HG03196 (cell line): Measurements from ENCODE around the gene RNPEPL1.
"Not testable (repeated sequence)": the region's sequence is repeated elsewhere in the genome, so short reads cannot be mapped to it uniquely, and the experiment has no call there.

Experiments used
- ATAC-seq: cut with Tn5 transposase; IDR thresholded peaks from one replicate; pipeline ENCODE4 v1.9.1; 2021; ENCODE audit not compliant: unreplicated experiment

Gene RNPEPL1

DNA sequence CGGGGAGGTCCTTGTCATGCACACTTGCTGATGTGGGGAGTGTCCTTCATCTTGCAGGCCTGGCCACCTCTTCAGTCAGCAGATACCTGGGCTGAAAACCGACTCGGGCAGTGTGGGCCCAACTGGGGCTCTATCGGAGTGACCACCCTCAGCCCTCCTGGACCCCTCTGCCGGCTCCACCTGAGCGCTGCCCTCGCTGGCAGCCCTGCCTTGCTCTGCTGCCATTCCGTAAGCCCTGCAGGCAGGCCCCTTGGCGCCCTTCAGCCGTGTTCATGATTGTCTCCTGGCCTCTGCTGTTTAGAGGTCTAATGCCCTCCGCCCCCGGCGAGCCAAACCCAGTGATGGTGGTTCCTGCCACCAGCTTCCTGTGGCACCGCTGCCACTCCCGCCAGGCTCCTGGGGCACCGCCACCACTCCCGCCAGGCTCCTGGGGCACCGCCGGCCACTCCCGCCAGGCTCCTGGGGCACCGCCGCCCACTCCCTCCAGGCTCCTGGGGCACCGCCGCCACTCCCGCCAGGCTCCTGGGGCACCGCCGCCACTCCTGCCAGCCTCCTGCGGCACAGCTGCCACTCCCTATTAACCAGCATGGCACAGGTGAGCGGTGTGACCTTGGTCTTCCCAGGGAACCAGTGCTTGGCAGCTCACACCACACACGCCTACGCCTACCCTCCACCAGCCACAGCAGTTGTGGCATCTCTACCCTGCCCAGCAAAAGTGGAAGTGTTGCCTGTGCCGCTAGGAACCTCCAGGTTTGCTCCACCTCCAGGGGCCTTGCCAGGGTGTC lies 34.2 kb downstream of the RNPEPL1 start:
- no peak for ATAC-seq

DNA sequence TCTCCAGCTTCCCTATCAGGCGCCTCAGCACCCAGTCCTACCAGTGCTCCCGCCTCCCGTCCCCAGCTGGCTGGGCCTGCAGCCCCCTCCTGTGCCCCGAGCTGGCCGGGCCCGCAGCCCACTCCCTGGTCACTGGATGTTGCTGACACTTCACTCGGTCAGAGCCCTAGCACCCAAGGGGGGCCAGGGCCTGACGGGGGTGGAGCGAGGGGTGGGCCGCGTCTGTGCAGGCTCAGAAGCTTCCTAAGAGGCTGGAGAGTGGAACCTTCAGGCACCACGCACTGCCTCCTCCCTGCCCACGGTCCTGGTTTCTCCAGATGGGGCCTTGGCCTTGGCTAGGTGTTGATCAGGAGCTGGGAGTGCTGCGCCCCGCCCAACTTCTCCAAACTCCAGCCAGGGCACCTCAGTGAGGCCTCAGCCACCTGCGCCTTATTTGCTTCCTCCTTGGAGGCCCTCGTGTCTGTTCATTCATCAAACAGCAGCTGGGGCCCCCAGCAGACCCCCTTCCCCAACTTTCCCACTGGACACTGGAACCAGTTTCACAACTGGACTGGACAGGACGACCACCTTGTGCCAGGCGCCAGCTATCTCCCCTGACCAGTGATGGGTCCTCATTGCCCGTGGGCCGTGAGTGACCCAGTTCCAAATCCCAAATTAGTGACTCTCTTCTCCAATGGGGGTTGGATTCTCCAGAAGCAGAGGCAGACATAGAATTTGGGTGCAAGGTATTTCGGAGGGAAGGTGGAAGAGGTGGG lies 35.0 kb downstream of the RNPEPL1 start:
- ATAC-seq = no peak

DNA sequence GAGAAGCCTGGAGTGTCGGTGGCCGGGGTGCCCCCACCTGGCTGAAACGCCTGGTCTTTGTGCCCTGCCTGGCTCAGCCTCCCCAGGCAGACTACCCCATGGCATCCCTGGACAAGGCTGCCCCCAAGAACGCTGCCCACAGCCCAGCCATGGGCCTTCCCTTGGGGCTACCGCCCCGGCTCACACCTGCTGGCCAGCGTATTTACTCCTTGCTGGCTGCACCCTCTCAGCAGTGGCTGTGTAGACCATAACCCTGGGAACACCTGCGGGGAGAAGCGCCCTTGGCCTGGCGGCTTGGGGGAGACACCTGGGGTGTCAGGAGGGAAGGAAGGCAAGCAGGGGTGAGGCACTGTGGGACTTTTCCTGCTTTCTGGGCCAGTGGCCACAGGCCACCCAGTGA lies 35.6 kb downstream of the RNPEPL1 start:
- no peak for ATAC-seq

DNA sequence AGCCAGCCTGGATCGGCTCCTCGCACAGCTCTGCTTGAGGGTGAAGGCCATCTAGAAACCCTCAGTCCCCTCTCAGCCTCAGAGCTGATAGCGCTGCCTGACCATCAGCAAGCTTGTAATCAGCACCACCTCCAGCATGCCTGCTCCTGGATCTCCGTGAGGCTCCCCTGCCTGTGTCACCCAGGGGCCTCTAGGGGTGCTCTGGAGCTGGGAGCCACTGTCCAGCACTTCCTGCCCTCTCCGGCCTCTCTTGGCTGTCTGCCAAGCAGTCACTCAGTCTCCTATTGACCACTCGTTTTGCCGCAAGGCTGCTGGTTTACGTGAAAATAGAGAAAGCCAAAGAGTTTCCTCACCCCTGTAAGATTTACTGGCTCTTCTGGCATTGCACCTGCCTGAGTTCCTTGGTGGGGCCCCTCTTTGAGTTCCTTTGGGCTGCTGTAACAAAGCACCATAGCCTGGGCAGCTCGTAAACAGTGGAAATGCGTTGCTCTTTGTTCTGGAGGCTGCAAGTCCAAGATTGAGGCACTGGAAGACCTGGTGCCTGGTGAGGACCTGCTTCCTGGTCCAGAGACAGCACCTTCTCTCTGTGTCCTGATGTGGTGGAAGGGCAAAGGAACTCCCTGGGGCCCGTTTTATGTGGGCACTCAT lies 36.1 kb downstream of the RNPEPL1 start:
- no peak for ATAC-seq

DNA sequence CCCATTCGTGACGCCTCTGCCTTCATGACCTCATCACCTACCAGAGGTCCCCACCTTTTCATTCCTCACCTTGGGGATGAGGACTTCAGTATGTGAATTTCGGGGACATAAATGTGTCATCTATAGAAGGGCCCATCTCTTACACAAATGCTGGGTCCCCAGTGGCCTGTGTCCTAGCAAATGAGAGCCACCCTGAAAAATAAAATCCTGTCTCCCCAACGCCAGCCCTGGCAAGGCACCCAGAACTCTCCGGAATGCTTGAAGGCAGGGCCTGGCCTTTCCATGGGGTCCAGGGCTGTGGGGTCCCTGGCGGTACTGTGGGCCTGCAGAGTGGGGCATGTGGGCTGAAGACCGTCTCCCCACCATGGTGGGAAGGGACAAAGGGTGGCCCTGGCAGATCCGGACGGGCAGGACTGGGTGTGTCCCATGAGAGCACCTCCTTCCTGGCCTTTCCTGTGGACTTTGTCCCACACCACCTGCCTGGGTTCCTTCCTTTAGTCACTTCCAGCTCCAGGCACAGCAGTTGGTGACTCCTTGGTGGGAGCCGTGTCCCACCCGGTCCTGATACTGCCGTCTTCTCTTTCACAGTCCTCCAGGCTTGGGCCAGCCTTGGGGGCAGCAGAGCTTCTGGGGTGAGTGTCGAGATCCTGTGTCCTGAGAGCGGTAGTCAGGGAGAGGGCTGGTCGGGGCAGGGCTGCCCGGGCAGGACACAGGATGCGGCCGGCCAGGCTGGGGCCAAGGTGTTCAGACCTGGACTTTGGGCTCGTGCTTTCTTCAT lies 36.8 kb downstream of the RNPEPL1 start:
- no peak for ATAC-seq

DNA sequence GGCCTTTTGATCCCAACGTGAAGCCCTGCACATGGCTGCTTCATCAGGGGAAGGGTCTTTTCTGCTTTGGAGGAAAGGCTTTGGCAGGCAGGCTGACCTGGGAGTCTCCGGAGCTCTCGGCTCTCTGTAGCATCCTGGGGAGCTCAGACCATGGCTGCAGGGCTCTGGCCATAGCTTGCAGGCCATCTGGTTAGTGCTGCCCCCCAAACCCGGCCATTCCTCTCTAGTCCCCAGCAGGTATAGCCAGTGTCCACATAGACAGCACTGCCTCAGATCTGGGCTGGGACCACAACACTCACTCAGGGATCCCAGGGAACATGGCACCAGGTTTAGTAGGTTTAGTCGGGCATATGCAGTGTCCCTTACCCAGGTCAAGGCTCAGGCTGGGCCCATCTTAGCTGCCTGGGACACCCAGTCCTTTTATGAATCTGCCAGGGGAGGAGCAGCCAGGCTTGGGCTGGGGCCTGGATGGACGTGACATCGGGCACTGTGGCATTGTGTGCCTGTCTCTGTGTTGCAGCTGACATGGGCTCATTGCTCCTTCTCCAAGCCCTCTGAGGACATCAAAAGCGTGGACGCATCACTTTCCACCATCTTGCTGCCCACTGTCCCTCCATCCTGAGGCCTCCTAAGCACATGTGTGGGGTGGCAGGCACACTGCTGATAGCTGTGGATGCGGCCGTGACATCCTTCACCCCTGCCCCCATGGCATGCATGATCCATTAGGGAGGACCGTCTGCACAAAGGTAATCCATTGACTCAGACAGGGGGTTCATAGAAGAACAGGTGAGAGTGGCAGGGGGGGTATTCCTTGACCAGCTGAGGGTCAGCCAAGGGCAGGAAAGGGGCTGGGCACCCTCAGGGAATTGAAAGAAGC lies 37.8 kb downstream of the RNPEPL1 start:
- ATAC-seq = no peak

DNA sequence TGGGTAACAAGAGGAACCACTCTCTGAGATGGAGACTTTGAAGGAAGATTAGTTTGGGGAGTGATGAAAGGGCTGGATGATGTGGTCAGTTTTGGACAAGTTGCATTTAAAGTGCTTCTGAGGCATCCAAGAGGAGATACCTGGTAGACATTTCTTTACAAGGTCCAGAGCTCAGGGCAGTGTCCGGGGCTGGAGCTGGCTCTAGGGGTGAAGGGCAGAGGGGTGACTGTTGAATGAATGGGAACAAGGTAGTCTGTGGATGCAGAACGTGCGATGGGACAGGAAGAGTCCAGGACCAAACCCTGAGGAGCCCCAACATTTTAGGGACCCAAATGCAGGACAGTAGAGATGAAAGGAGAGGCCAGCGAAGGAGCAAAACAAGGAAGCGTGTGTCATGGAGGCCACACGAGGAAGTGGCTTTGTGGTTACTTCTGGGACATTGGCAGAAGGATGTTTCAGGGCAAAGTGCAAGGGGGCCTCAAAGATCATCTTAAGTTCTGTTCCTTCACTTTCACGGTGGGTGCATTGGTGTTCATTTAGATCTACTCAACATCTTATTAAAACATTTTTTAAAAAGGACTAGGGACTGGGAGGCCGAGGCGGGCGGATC lies 43.4 kb downstream of the RNPEPL1 start:
- no peak for ATAC-seq

DNA sequence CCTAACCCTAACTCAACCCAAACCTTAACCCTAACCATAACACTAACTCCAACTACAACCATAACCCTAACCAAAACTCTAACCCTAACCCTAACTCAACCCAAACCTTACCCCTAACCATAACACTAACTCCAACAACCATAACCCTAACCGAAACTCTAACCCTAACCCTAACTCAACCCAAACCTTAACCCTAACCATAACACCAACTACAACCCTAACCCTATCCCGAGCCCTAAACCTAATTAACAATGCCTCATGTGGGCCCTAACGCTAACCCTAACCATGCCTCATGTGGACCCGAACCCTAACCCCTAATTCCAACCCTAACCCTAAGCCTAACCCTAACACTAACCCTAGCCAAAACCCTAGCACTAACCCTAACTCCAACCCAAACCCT lies 45.5 kb downstream of the RNPEPL1 start:
- no peak for ATAC-seq

DNA sequence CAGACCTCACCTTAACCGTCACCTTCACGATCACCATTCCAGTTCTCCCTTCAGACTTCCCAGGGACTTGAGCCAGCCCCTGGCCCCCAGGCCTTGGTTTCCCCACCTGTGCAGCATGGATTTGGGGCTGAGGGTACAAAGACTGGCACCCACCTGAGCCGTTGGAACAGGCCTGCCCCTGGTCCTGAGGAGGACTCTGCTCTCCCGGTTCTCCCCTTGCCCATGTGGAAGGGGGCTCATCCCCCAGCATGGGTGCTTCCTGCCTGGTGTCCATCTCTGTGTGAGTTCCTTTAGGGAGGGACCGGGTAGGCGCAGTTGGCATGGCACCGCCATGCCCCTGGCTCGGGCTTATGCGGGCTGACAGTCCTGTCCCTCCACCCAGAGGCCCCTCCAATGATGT lies 46.1 kb downstream of the RNPEPL1 start:
- no peak for ATAC-seq

DNA sequence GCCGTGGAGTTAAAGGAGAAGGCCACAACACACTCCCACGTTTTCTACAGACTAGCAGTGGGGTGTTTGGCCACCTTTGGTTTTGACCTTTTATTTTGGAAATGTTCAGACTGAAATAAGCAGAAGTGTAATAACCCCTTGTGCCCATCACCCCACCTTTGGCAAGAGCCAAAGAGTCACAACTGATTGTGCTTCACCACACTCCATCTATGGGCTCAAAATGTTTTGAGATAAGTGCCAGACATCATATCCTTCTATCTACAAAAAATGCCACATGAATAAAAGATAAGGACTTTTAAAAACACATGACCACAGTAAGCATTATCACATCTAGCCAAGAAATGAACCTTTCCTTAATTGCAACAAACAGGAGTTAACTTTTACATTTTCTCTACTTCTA lies 47.1 kb downstream of the RNPEPL1 start:
- ATAC-seq = no peak

DNA sequence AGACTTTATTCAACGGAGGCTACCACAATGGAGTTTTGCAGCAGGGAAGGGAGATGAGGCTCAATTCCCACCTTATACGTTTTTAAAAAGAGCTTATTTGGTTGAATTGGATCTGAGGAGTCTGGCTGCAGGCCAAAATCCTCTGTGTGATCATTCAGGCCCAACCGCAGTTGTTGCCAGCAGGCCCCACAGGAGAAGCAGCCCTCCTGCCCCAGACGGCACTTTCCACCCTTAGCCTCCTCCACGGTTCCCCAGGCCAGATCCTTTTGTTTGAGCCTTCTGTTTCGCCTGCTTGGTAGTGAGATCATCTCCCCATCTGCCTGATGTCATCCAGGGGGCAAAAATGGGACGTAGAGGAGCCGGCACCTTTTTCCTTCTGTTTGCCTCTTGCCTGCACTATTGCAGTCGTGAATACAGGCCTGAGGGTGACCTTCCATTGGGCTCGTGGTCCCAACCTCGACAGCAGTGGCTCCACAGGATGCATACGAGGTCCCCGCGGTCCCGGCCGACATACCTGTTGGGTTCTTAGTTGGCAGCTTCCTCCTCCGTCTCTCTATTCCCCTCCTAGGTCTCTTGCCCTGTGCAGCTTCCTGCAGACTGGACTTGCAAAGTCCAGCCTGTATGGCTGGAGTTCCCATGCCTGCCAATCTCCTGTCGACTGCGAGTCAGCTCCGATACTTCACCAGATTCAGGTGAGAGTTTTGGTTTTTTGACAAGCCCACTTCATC lies 47.7 kb downstream of the RNPEPL1 start:
- no peak for ATAC-seq

DNA sequence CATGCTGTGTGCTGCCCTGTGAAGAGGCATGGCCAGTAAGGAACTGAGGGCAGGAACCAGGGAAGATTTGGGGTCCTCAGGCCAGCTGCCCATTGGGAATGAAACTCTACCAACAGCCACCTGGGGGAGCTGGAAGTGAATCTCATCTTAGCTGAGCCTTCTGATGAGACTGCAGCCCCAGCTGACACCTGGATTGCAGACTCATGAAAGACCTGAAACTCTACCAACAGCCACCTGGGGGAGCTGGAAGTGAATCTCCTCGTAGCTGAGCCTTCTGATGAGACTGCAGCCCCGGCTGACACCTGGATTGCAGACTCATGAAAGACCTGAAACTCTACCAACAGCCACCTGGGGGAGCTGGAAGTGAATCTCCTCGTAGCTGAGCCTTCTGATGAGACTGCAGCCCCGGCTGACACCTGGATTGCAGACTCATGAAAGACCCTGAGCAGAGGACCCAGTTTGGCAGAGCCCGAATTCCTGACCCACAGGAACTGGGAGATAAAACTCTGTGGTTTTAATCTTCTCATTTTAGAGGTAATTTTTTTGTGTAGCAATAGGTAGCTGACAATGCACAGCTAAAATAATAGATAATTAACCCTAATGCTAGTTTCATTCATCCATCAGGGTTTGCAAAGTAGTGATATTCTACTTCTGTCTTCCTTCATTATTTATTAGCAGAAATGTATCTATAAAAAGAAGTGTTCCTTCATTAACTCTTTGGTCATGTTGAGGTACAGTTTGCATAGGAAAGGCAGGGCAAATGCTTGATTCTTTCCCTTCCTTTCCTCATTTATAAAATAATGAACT lies 48.8 kb downstream of the RNPEPL1 start:
- ATAC-seq = not testable (repeated sequence)

DNA sequence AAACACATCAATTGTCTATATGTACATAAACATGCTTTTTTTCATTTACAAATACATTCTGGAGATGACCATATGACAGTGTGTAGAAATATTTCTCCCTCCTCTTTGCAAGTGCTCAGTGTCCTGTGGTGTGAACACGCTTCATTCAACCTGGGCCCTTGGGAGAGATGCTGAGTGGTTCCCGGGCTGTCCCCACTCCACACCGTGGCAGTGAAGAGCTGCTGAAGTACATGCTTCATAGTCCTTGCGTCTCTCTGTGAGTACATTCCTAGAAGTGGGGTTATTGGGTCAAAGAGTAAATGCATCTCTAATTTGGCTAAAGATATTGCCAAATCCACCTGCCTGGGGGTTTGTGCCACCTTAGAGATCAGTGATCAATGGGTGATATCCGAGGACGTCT lies 50.5 kb downstream of the RNPEPL1 start:
- ATAC-seq = no peak

DNA sequence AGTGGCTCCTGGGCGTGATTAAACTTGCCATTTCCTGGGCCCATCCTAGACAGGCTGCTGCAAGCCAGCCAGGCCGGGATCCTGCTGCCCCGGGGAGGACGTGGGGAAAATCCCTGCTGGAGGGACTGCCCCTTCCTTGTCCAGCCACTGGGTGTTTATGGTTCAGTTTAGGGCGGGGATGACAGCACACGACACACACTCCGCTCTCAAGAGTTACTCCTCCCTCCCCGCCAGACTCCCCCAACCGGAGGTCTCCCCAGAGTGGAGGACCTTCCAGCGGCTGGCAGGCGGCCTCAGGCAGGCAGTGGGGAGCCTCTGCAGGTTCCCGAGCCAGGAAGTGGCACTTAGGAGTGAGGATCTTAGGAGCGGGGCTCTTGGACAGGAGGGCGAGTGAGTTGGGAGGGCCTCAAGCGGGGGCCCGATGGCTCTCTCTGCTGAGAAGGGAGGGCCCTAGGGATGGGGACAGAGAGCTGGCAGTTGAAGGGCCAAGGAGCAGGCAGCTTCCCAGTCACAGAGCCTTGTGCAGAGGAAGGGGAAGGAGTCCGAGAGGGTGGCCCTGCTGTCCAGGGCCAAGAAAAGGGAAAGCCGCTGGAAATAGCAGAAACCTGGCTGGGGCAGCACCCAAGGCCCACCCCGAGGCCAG lies 51.3 kb downstream of the RNPEPL1 start:
- no peak for ATAC-seq

DNA sequence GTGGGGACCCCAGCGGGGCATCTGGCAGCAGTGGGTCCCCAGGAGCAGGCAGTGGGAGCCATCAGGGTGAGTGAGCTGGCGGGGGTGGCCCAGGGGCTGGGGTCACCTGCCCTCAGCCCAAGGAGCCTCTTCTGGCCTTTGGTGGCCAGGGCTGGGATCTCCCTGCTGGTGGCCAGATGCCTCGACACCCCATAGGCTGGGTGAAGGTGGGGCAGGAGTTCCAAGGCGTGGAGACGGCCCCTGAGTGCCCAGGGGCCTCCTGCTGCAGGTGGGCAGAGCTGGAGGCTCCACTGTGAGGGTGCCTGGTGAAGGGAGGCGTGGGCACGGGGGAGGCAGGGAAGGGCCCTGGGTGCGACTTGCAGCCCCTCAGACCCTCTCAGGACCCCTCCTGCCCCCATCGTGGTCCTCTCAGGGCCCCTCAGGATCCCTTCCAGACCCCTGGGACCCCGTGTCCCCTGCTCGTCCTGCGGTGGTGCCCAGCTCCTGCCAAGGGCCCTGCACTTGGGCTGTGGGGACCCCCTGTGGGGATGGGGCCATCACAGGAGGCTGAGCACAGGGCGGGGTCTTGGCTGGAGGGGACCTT lies 52.0 kb downstream of the RNPEPL1 start:
- ATAC-seq = no peak

DNA sequence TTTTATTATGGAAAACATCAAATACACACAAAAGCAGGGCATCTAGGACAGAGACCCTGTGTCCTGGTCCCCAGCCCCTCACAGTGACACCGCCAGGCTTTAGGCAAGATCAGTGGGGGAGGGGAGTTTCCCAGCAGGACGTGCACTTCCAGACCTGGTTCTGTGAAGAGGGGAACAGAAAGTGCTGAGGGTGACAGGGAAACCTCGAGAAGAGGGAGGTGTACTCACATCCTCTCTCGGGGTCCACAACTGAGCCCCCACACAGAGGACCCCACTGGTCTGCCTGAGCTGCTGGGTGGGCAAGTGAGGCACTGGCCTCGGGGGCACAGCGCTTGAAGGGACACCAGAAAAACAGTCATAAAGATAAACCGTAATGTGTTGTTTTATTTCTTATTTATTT lies 52.6 kb downstream of the RNPEPL1 start:
- no peak for ATAC-seq

DNA sequence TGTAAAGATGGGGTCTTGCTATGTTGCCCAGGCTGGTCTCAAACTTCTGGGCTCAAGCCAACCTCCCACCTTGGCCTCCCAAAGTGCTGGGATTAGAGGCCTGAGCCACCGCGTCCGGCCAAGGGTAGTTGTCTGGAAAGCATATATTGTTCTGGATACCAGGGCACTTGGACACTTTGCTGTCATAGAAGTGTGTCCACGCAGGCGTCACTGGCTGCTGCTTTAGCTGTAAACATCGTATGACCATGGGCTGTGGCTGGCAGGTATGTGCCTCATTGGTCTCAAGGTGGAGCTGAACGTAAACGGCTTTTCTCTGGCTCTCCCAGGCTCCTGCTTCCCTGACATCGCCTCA lies 53.8 kb downstream of the RNPEPL1 start:
- no peak for ATAC-seq
